NB4 (cell line): ENCODE results near the gene SESN3.

Source experiments
- MAX ChIP-seq: IDR thresholded peaks from 2 replicates; pipeline ENCODE4 v1.6.1; 2011; ENCODE audit warnings: low read depth, low read length
- MYC ChIP-seq: IDR thresholded peaks from 2 replicates; pipeline ENCODE4 v1.6.1; 2011; ENCODE audit warnings: low read depth, low read length
- POLR2A ChIP-seq: IDR thresholded peaks from 2 replicates; pipeline ENCODE4 v1.6.1; 2011; ENCODE audit warnings: mild to moderate bottlenecking; ENCODE audit not compliant: insufficient read length; ENCODE audit errors: extremely low read depth
- TF ChIP-seq, protein P1 (sequence below): IDR thresholded peaks from one replicate; pipeline ENCODE4 v1.5.1; 2012; ENCODE audit warnings: low read depth, low read length

- TF ChIP-seq, protein P1, sequence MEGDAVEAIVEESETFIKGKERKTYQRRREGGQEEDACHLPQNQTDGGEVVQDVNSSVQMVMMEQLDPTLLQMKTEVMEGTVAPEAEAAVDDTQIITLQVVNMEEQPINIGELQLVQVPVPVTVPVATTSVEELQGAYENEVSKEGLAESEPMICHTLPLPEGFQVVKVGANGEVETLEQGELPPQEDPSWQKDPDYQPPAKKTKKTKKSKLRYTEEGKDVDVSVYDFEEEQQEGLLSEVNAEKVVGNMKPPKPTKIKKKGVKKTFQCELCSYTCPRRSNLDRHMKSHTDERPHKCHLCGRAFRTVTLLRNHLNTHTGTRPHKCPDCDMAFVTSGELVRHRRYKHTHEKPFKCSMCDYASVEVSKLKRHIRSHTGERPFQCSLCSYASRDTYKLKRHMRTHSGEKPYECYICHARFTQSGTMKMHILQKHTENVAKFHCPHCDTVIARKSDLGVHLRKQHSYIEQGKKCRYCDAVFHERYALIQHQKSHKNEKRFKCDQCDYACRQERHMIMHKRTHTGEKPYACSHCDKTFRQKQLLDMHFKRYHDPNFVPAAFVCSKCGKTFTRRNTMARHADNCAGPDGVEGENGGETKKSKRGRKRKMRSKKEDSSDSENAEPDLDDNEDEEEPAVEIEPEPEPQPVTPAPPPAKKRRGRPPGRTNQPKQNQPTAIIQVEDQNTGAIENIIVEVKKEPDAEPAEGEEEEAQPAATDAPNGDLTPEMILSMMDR, result no peak
- no peak for TF ChIP-seq POLR2A
- TF ChIP-seq MYC, result no peak
- TF ChIP-seq MAX, result no peak
Measured at GRCh38 chr11:95135880-95136279, 95.1 kb downstream of the SESN3 start.
